GM12878 (cell line): ENCODE results near the gene CEP68.

Experiments used
- FOS ChIP-seq: IDR thresholded peaks from 3 replicates; pipeline ENCODE4 v1.6.1; 2011; ENCODE audit warnings: borderline replicate concordance; ENCODE audit not compliant: insufficient read length; ENCODE audit errors: extremely low read depth
- GABPA ChIP-seq: IDR thresholded peaks from 2 replicates; pipeline ENCODE4 v1.6.1; 2014; ENCODE audit warnings: antibody characterized with exemption, low read depth, mild to moderate bottlenecking, inconsistent platforms
- IKZF1 ChIP-seq: fragments of 450-650 bp; conservative IDR thresholded peaks from 2 replicates; pipeline ENCODE4 v1.6.1; 2017; ENCODE audit warnings: antibody characterized with exemption, mild to moderate bottlenecking
- LARP7 ChIP-seq: fragments of 450-650 bp; IDR thresholded peaks from 2 replicates; pipeline ENCODE4 v1.6.1; 2017; ENCODE audit warnings: mild to moderate bottlenecking
- PAX5 ChIP-seq: IDR thresholded peaks from 2 replicates; pipeline ENCODE4 v1.6.1; 2011; ENCODE audit warnings: low read depth, low read length, borderline replicate concordance
- POLR2AphosphoS5 ChIP-seq: IDR thresholded peaks from 2 replicates; pipeline ENCODE4 v1.6.1; 2011; ENCODE audit warnings: mild to moderate bottlenecking, low read length, inconsistent platforms
- RCOR1 ChIP-seq: conservative IDR thresholded peaks from 2 replicates; pipeline ENCODE4 v1.6.1; 2012; ENCODE audit warnings: low read depth, low read length, improper control_type of control experiment
- SMC3 ChIP-seq: IDR thresholded peaks from 2 replicates; pipeline ENCODE4 v1.6.1; 2011; ENCODE audit warnings: low read length, improper control_type of control experiment, borderline replicate concordance
- TF ChIP-seq, protein P1 (sequence below): IDR thresholded peaks from 2 replicates; pipeline ENCODE4 v1.6.1; 2012; ENCODE audit warnings: mild to moderate bottlenecking, low read depth, low read length
- TF ChIP-seq, protein P2 (sequence below), 3 experiments: IDR thresholded peaks in 2 of 3; conservative IDR thresholded peaks in 1 of 3; 2 replicates each; pipeline ENCODE4 v1.5.1; 2011; ENCODE audit warnings: low read depth in 3 of 3, low read length in 3 of 3, mild to moderate bottlenecking in 3 of 3, control low read depth in 2 of 3, moderate library complexity in 2 of 3, inconsistent platforms in 1 of 3, mixed read lengths in 1 of 3; ENCODE audit not compliant: control insufficient read depth in 2 of 3, insufficient read depth in 1 of 3; ENCODE audit errors: extremely low read depth in 1 of 3
- TF ChIP-seq, protein P3 (sequence below): IDR thresholded peaks from 2 replicates; pipeline ENCODE4 v1.6.1; 2011; ENCODE audit warnings: low read depth, low read length, improper control_type of control experiment, borderline replicate concordance
- TF ChIP-seq, protein P4 (sequence below): fragments of 450-650 bp; IDR thresholded peaks from 2 replicates; pipeline ENCODE4 v1.6.1; 2016; ENCODE audit warnings: mild to moderate bottlenecking

DNA sequence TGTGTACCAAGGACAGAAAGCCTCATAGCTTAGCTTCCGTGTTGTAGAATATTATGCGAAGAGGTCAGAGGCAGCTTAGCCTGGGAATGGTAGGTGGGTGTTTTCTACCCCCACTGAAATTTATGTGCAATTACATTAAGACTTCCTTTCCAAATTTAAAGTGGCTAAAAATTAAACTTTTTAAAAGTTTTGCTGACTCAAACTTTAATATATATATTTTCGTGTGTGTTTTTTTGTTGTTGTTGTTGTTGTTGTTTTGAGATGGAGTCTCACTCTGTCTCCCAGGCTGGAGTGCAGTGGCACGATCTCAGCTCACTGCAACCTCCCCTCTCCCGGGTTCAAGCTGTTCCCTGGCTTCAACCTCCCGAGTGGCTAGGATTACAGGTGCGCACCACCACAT is 77.9 kb downstream of the CEP68 start:
- no peak for TF ChIP-seq RCOR1
- TF ChIP-seq, protein P1, sequence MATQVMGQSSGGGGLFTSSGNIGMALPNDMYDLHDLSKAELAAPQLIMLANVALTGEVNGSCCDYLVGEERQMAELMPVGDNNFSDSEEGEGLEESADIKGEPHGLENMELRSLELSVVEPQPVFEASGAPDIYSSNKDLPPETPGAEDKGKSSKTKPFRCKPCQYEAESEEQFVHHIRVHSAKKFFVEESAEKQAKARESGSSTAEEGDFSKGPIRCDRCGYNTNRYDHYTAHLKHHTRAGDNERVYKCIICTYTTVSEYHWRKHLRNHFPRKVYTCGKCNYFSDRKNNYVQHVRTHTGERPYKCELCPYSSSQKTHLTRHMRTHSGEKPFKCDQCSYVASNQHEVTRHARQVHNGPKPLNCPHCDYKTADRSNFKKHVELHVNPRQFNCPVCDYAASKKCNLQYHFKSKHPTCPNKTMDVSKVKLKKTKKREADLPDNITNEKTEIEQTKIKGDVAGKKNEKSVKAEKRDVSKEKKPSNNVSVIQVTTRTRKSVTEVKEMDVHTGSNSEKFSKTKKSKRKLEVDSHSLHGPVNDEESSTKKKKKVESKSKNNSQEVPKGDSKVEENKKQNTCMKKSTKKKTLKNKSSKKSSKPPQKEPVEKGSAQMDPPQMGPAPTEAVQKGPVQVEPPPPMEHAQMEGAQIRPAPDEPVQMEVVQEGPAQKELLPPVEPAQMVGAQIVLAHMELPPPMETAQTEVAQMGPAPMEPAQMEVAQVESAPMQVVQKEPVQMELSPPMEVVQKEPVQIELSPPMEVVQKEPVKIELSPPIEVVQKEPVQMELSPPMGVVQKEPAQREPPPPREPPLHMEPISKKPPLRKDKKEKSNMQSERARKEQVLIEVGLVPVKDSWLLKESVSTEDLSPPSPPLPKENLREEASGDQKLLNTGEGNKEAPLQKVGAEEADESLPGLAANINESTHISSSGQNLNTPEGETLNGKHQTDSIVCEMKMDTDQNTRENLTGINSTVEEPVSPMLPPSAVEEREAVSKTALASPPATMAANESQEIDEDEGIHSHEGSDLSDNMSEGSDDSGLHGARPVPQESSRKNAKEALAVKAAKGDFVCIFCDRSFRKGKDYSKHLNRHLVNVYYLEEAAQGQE = no peak
- TF ChIP-seq SMC3 = no peak
- no peak for TF ChIP-seq PAX5
- TF ChIP-seq, protein P2, sequence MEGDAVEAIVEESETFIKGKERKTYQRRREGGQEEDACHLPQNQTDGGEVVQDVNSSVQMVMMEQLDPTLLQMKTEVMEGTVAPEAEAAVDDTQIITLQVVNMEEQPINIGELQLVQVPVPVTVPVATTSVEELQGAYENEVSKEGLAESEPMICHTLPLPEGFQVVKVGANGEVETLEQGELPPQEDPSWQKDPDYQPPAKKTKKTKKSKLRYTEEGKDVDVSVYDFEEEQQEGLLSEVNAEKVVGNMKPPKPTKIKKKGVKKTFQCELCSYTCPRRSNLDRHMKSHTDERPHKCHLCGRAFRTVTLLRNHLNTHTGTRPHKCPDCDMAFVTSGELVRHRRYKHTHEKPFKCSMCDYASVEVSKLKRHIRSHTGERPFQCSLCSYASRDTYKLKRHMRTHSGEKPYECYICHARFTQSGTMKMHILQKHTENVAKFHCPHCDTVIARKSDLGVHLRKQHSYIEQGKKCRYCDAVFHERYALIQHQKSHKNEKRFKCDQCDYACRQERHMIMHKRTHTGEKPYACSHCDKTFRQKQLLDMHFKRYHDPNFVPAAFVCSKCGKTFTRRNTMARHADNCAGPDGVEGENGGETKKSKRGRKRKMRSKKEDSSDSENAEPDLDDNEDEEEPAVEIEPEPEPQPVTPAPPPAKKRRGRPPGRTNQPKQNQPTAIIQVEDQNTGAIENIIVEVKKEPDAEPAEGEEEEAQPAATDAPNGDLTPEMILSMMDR (IDR thresholded peaks at IDR 0.05 in 2 of 3, conservative IDR thresholded peaks at IDR 0.05 in 1 of 3; ENCODE audit: control insufficient read depth in 2 of 3, extremely low read depth in 1 of 3, insufficient read depth in 1 of 3, low read depth in 3 of 3, low read length in 3 of 3) = no peak
- TF ChIP-seq LARP7 = no peak
- TF ChIP-seq POLR2AphosphoS5 = no peak
- no peak for TF ChIP-seq FOS
- TF ChIP-seq, protein P3, sequence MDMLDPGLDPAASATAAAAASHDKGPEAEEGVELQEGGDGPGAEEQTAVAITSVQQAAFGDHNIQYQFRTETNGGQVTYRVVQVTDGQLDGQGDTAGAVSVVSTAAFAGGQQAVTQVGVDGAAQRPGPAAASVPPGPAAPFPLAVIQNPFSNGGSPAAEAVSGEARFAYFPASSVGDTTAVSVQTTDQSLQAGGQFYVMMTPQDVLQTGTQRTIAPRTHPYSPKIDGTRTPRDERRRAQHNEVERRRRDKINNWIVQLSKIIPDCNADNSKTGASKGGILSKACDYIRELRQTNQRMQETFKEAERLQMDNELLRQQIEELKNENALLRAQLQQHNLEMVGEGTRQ = no peak
- TF ChIP-seq, protein P4, sequence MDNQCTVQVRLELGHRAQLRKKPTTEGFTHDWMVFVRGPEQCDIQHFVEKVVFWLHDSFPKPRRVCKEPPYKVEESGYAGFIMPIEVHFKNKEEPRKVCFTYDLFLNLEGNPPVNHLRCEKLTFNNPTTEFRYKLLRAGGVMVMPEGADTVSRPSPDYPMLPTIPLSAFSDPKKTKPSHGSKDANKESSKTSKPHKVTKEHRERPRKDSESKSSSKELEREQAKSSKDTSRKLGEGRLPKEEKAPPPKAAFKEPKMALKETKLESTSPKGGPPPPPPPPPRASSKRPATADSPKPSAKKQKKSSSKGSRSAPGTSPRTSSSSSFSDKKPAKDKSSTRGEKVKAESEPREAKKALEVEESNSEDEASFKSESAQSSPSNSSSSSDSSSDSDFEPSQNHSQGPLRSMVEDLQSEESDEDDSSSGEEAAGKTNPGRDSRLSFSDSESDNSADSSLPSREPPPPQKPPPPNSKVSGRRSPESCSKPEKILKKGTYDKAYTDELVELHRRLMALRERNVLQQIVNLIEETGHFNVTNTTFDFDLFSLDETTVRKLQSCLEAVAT = no peak
- TF ChIP-seq IKZF1 = no peak
- TF ChIP-seq GABPA = no peak
